Measurements from ENCODE around the gene FAF1.

Gene FAF1

DNA sequence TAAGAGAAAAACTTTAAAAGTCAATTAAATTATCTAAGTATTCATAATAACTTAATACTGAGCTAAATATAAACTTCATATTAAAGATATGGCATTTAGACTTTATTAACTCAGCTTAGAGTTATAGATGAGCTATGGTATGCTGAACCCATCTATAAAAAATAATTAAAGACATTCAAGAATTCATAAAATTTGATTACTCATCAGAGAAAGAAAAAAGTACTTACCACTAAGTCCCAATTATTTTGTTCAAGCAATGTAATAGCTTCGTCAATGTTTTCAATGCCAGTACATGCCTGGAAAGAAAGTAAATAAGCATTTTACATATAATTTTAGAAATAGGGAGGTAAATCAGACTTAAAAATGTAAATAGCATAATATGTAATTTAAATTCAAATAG is 102.4 kb downstream of the FAF1 start:
- no peaks in the 10 kb centered on the region for H4K20me1 ChIP-seq (ENCODE audit: insufficient read depth, low read length)
- H3K4me2 ChIP-seq (ENCODE audit: low read length) = no peak overlapping the region
- H3K27ac ChIP-seq (ENCODE audit: low read length) = no peak overlapping the region
- no peak for TF ChIP-seq CTCF (IDR thresholded peaks at IDR 0.05; ENCODE audit: low read depth, low read length)
- no peak for TF ChIP-seq EZH2phosphoT487 (IDR thresholded peaks at IDR 0.05; ENCODE audit: low read depth)
- no peak overlapping the region for H3K9ac ChIP-seq (ENCODE audit: low read length)
- no peaks in the 10 kb centered on the region for H3K36me3 ChIP-seq (replicated peaks; ENCODE audit: low read depth, low read length)
- no peaks in the 10 kb centered on the region for H3K4me1 ChIP-seq (ENCODE audit: low read length)
- H2AFZ ChIP-seq (ENCODE audit: low read depth, low read length) = no peak overlapping the region
- peaks cover 14% of the 10 kb centered on the region for H3K79me2 ChIP-seq (ENCODE audit: low read length)
- H3K9me3 ChIP-seq (ENCODE audit: insufficient read depth, low read length) = no peaks in the 10 kb centered on the region
- H3K27me3 ChIP-seq (ENCODE audit: low read depth, low read length) = no peaks in the 10 kb centered on the region
- no peak overlapping the region for H3K4me3 ChIP-seq (ENCODE audit: low read length)

DNA sequence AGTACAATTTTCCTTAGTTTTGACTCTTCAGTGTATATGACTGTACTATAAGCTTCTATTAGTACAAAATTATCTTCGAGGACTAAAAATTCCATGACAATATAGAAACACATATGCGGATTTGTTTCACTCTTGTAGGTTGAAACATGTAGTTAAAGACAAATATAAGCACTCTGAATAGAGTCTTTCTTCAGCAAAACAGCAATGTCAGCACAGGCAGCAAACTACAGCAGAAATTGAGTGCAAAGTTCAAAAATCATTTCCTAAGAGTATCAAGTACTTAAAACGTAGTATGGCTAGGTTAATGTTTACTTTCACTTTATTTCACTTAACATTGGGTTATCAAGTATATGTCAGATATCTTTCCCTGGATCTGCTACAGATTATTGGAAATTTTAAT is 106.7 kb downstream of the FAF1 start:
- Histone ChIP-seq H3K4me1 (ENCODE audit: low read length) (no peaks in the 10 kb centered on the region), H3K9ac (ENCODE audit: low read length) (no peak overlapping the region), H2AFZ (ENCODE audit: low read depth, low read length) (no peak overlapping the region), H3K4me3 (ENCODE audit: low read length) (no peak overlapping the region), H3K9me3 (ENCODE audit: insufficient read depth, low read length) (no peaks in the 10 kb centered on the region), H3K27me3 (ENCODE audit: low read depth, low read length) (no peaks in the 10 kb centered on the region), H3K4me2 (ENCODE audit: low read length) (no peak overlapping the region), H3K36me3 (replicated peaks; ENCODE audit: low read depth, low read length) (no peaks in the 10 kb centered on the region), H4K20me1 (ENCODE audit: insufficient read depth, low read length) (no peaks in the 10 kb centered on the region), H3K27ac (ENCODE audit: low read length) (no peak overlapping the region), H3K79me2 (ENCODE audit: low read length) (no peaks in the 10 kb centered on the region)
- no peak for TF ChIP-seq EZH2phosphoT487 (IDR thresholded peaks at IDR 0.05; ENCODE audit: low read depth)
- TF ChIP-seq CTCF (IDR thresholded peaks at IDR 0.05; ENCODE audit: low read depth, low read length) = no peak

DNA sequence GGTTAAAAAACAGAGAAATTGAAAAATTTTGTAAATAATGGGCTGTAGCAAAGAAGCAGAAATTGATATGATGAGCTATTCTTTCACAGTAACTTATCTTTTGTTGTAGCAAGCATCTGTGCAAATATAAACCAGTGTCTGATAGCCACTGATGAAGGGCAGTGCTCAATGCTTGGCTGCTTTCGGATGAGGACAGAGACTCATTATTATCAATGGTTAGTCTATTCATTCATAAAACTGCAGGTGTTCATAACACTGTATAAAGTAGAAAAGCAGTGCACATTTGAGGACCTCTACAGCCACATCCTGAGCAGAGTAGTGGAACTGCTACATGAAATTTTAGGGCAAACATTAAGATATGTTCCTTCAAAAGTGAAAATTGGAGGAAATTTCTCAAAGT is 107.2 kb downstream of the FAF1 start:
- H3K79me2 ChIP-seq (ENCODE audit: low read length) = no peaks in the 10 kb centered on the region

DNA sequence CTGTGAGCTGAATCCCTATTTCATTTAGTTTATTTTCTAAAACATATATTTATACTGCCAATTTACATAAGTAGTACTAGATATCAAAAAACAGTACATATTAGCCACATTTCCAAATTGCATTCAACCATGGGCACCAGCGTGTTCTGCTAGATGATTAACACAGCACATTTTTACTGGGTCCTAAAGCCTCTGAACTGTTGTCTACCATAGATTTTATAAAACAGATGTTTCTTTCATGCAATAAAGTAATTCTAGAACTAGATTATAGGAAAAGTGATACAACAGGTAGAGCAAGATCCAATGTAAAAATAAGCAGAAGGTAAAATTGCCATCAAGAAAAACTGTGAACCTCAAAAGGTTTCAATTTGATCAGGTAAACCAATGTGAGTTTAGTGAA is 108.6 kb downstream of the FAF1 start:
- no peaks in the 10 kb centered on the region for H3K79me2 ChIP-seq (ENCODE audit: low read length)
- TF ChIP-seq CTCF (IDR thresholded peaks at IDR 0.05; ENCODE audit: low read depth, low read length) = no peak
- TF ChIP-seq EZH2phosphoT487 (IDR thresholded peaks at IDR 0.05; ENCODE audit: low read depth) = no peak

More for the DNA sequence above, 107.2 kb downstream of the FAF1 start:
- Histone ChIP-seq H3K4me1 (ENCODE audit: low read length) (no peaks in the 10 kb centered on the region), H3K9ac (ENCODE audit: low read length) (no peak overlapping the region), H3K27me3 (ENCODE audit: low read depth, low read length) (no peaks in the 10 kb centered on the region), H2AFZ (ENCODE audit: low read depth, low read length) (no peak overlapping the region), H3K36me3 (replicated peaks; ENCODE audit: low read depth, low read length) (no peaks in the 10 kb centered on the region), H3K27ac (ENCODE audit: low read length) (no peak overlapping the region), H3K9me3 (ENCODE audit: insufficient read depth, low read length) (no peaks in the 10 kb centered on the region), H3K4me2 (ENCODE audit: low read length) (no peak overlapping the region), H3K4me3 (ENCODE audit: low read length) (no peak overlapping the region), H4K20me1 (ENCODE audit: insufficient read depth, low read length) (no peaks in the 10 kb centered on the region)
- no peak for TF ChIP-seq CTCF (IDR thresholded peaks at IDR 0.05; ENCODE audit: low read depth, low read length)
- TF ChIP-seq EZH2phosphoT487 (IDR thresholded peaks at IDR 0.05; ENCODE audit: low read depth) = no peak

More for the DNA sequence above, 108.6 kb downstream of the FAF1 start:
- H3K36me3 ChIP-seq (replicated peaks; ENCODE audit: low read depth, low read length) = no peaks in the 10 kb centered on the region
- H3K27ac ChIP-seq (ENCODE audit: low read length) = no peak overlapping the region
- no peak overlapping the region for H3K4me2 ChIP-seq (ENCODE audit: low read length)
- no peaks in the 10 kb centered on the region for H3K27me3 ChIP-seq (ENCODE audit: low read depth, low read length)
- H2AFZ ChIP-seq (ENCODE audit: low read depth, low read length) = no peak overlapping the region
- no peaks in the 10 kb centered on the region for H4K20me1 ChIP-seq (ENCODE audit: insufficient read depth, low read length)
- H3K4me1 ChIP-seq (ENCODE audit: low read length) = no peaks in the 10 kb centered on the region
- H3K4me3 ChIP-seq (ENCODE audit: low read length) = no peak overlapping the region
- H3K9me3 ChIP-seq (ENCODE audit: insufficient read depth, low read length) = no peaks in the 10 kb centered on the region
- no peak overlapping the region for H3K9ac ChIP-seq (ENCODE audit: low read length)

All from OCI-LY3 (cell line).